GM23338 (cell line): Measurements from ENCODE around the gene ERN2.

Source experiments
- CTCF ChIP-seq, 2 experiments: fragments of 200-600 bp in 1 of 2; sonication (generic) in 1 of 2; conservative IDR thresholded peaks; 2 replicates each; pipeline versions ENCODE4 v1.5.1 to v1.6.1; 2016 to 2017; ENCODE audit warnings: antibody characterized with exemption in 2 of 2, low read depth in 2 of 2, mild to moderate bottlenecking in 2 of 2, moderate library complexity in 1 of 2
- EZH2 ChIP-seq: fragments of 200-600 bp; sonication (generic); IDR thresholded peaks from one replicate; pipeline ENCODE4 v1.8.0; 2017; ENCODE audit warnings: antibody characterized with exemption, mild to moderate bottlenecking, low read depth; ENCODE audit not compliant: unreplicated experiment
- EZH2phosphoT487 ChIP-seq: fragments of 200-600 bp; sonication (generic); IDR thresholded peaks from one replicate; pipeline ENCODE4 v1.8.1; 2018; ENCODE audit warnings: antibody characterized with exemption; ENCODE audit not compliant: unreplicated experiment
- JUNB ChIP-seq: IDR thresholded peaks from one replicate; pipeline ENCODE4 v1.6.1; 2016; ENCODE audit warnings: antibody characterized with exemption; ENCODE audit not compliant: unreplicated experiment
- POLR2AphosphoS5 ChIP-seq: IDR thresholded peaks from 2 replicates; pipeline ENCODE4 v1.6.1; 2016; ENCODE audit warnings: antibody characterized with exemption, low read depth
- REST ChIP-seq: IDR thresholded peaks from one replicate; pipeline ENCODE4 v1.6.1; 2018; ENCODE audit warnings: antibody characterized with exemption; ENCODE audit not compliant: unreplicated experiment

- TF ChIP-seq POLR2AphosphoS5 (no peak), CTCF (conservative IDR thresholded peaks at IDR 0.05; ENCODE audit: low read depth in 2 of 2) (no peak), EZH2phosphoT487 (no peak), REST (no peak), JUNB (no peak), EZH2 (no peak)
Observed at GRCh38 chr16:23724785-23725131, 11.7 kb upstream of the ERN2 start.
